Panc1 (cell line): ENCODE measurements around the gene DAPK1. TPM values are rescaled to one million over a fixed set of nuclear protein-coding genes. Genes with fewer than 3 reads are reported as not detected.

Source experiments
- ATAC-seq: fragments of 200-7000 bp; cut with Tn5 transposase; 2 replicates; pipeline ENCODE4 v1.9.1; 2020; ENCODE audit warnings: mild to moderate bottlenecking, moderate library complexity
- BruUV-seq: library from RNA; stranded (reverse); fragments of 400-500 nt; replicated peaks from 2 replicates; lab custom pipeline; 2021; lab: Mats Ljungman, UMichigan
- CTCF ChIA-PET: fragments of 300-600 bp; sonication (Branson Sonifier 250); formaldehyde crosslinking; loops from one replicate; lab custom pipeline; 2022; ENCODE audit warnings: antibody characterized with exemption; lab: Charles Lee
- POLR2A ChIA-PET: fragments of 300-600 bp; sonication (Branson Sonifier 250); formaldehyde crosslinking; loops from one replicate; lab custom pipeline; 2022; ENCODE audit warnings: antibody characterized with exemption; lab: Charles Lee
- DNase-seq: peaks from one replicate; pipeline ENCODE4 v3.0.0-alpha.2; 2010; ENCODE audit warnings: low read depth, low spot score
- H3K27ac ChIP-seq: 2 replicates; pipeline ENCODE4 v1.5.1; 2011; ENCODE audit warnings: mild to moderate bottlenecking, low read length, inconsistent platforms
- H3K27me3 ChIP-seq: fragments of 200-500 bp; sonication (Bioruptor generic); 2 replicates; pipeline ENCODE4 v1.6.0; 2014; ENCODE audit warnings: low read length, inconsistent platforms; ENCODE audit not compliant: control insufficient read depth, insufficient read depth
- H3K36me3 ChIP-seq: fragments of 200-500 bp; sonication (Bioruptor generic); 2 replicates; pipeline ENCODE4 v1.5.1; 2014; ENCODE audit warnings: inconsistent platforms, mild to moderate bottlenecking, low read length, moderate library complexity; ENCODE audit not compliant: control insufficient read depth, insufficient read depth
- H3K4me1 ChIP-seq: 2 replicates; pipeline ENCODE4 v1.5.1; 2011; ENCODE audit warnings: inconsistent platforms, mild to moderate bottlenecking, low read length, moderate library complexity; ENCODE audit not compliant: control insufficient read depth, insufficient read depth
- H3K4me3 ChIP-seq, 2 experiments: 2 replicates each; pipeline ENCODE4 v1.5.1; 2011 to 2012; ENCODE audit warnings: low read depth in 2 of 2, low read length in 2 of 2, mild to moderate bottlenecking in 2 of 2, inconsistent platforms in 1 of 2, moderate library complexity in 1 of 2
- H3K9me3 ChIP-seq: fragments of 200-500 bp; sonication (Bioruptor generic); 2 replicates; pipeline ENCODE4 v1.5.1; 2014; ENCODE audit warnings: low read depth, mild to moderate bottlenecking, inconsistent platforms, low read length, moderate library complexity; ENCODE audit not compliant: control insufficient read depth, insufficient read depth
- POLR2AphosphoS5 ChIP-seq: IDR thresholded peaks from 2 replicates; pipeline ENCODE4 v1.6.1; 2012; ENCODE audit warnings: mild to moderate bottlenecking, low read depth, low read length, moderate library complexity
- SIN3A ChIP-seq: IDR thresholded peaks from 2 replicates; pipeline ENCODE4 v1.6.1; 2012; ENCODE audit warnings: low read depth, mild to moderate bottlenecking, low read length, moderate library complexity, borderline replicate concordance; ENCODE audit not compliant: insufficient read depth
- TCF7L2 ChIP-seq: IDR thresholded peaks from 2 replicates; pipeline ENCODE4 v1.6.1; 2011; ENCODE audit warnings: mild to moderate bottlenecking, low read depth, low read length, inconsistent platforms
- in situ Hi-C: cut with HindIII; loops from 2 replicates; pipeline ENCODE4 v1.10.0; 2016; ENCODE audit warnings: low sequenced_read_pairs, low pct_unique_long_range_greater_than_20kb
- intact Hi-C: fragments of 100-400 bp; cut with micrococcal nuclease; formaldehyde crosslinking; loops from one replicate; pipeline ENCODE4 v1.10.0; 2022; ENCODE audit not compliant: unreplicated experiment
- total RNA-seq: library from RNA; stranded (reverse); gene quantifications from one replicate; pipeline ENCODE4 v1.2.1, GENCODE V29; 2021; ENCODE audit not compliant: unreplicated experiment
- TF ChIP-seq, protein P1 (sequence below): fragments of 450-650 bp; IDR thresholded peaks from 2 replicates; pipeline ENCODE4 v1.5.1; 2017; ENCODE audit warnings: mild to moderate bottlenecking
- TF ChIP-seq, protein P2 (sequence below), 2 experiments: IDR thresholded peaks; 2 replicates each; pipeline ENCODE4 v1.6.1; 2011 to 2012; ENCODE audit warnings: low read depth in 2 of 2, control low read depth in 1 of 2, low read length in 1 of 2, mild to moderate bottlenecking in 1 of 2, moderate library complexity in 1 of 2; ENCODE audit not compliant: insufficient read depth in 1 of 2

The DAPK1 gene
- total RNA-seq, 1 experiment from 2014 or later = 0.87 TPM

DNA sequence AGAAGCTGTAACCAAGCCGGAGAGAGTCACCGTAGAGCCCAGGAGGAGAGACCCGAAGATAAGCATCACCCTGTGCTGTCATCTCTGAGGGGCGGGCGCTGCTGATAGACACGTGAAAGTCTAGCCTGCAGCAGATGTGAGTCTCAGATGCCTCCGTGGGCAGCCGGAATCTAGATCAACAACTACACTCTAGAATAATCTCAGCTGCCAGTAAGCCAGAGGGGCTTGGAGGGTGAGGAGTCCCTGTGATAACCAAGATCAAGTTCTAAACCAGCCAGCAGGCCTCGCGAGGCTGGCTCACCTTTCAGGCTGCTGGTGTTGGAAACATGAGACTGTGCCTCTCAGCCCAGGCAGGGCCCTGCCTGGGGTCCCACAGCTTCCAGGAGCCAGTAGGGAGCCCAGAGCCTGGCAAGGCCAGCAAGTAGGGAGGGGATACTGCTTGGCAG is 54.1 kb downstream of the DAPK1 start:
- DNase-seq = no peak
- no peak overlapping the region for H3K4me3 ChIP-seq
- H3K4me1 ChIP-seq = no peaks in the 10 kb centered on the region
- in situ Hi-C loops (no loop called here), intact Hi-C loops (no loop called here)
- no peaks in the 10 kb centered on the region for H3K27me3 ChIP-seq
- H3K27ac ChIP-seq = no peak overlapping the region
- ChIA-PET POLR2A (no interaction called here), CTCF (no interaction called here)
- TF ChIP-seq, protein P1, sequence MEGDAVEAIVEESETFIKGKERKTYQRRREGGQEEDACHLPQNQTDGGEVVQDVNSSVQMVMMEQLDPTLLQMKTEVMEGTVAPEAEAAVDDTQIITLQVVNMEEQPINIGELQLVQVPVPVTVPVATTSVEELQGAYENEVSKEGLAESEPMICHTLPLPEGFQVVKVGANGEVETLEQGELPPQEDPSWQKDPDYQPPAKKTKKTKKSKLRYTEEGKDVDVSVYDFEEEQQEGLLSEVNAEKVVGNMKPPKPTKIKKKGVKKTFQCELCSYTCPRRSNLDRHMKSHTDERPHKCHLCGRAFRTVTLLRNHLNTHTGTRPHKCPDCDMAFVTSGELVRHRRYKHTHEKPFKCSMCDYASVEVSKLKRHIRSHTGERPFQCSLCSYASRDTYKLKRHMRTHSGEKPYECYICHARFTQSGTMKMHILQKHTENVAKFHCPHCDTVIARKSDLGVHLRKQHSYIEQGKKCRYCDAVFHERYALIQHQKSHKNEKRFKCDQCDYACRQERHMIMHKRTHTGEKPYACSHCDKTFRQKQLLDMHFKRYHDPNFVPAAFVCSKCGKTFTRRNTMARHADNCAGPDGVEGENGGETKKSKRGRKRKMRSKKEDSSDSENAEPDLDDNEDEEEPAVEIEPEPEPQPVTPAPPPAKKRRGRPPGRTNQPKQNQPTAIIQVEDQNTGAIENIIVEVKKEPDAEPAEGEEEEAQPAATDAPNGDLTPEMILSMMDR = no peak
- TF ChIP-seq SIN3A (no peak), TCF7L2 (no peak), POLR2AphosphoS5 (no peak)
- TF ChIP-seq, protein P2, sequence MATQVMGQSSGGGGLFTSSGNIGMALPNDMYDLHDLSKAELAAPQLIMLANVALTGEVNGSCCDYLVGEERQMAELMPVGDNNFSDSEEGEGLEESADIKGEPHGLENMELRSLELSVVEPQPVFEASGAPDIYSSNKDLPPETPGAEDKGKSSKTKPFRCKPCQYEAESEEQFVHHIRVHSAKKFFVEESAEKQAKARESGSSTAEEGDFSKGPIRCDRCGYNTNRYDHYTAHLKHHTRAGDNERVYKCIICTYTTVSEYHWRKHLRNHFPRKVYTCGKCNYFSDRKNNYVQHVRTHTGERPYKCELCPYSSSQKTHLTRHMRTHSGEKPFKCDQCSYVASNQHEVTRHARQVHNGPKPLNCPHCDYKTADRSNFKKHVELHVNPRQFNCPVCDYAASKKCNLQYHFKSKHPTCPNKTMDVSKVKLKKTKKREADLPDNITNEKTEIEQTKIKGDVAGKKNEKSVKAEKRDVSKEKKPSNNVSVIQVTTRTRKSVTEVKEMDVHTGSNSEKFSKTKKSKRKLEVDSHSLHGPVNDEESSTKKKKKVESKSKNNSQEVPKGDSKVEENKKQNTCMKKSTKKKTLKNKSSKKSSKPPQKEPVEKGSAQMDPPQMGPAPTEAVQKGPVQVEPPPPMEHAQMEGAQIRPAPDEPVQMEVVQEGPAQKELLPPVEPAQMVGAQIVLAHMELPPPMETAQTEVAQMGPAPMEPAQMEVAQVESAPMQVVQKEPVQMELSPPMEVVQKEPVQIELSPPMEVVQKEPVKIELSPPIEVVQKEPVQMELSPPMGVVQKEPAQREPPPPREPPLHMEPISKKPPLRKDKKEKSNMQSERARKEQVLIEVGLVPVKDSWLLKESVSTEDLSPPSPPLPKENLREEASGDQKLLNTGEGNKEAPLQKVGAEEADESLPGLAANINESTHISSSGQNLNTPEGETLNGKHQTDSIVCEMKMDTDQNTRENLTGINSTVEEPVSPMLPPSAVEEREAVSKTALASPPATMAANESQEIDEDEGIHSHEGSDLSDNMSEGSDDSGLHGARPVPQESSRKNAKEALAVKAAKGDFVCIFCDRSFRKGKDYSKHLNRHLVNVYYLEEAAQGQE (IDR thresholded peaks at IDR 0.05; ENCODE audit: insufficient read depth in 1 of 2, low read depth in 2 of 2, low read length in 1 of 2) = no peak
- H3K9me3 ChIP-seq = no peaks in the 10 kb centered on the region
- no peak for ATAC-seq
- no TSS peak for BruUV-seq
- H3K36me3 ChIP-seq = no peaks in the 10 kb centered on the region

DNA sequence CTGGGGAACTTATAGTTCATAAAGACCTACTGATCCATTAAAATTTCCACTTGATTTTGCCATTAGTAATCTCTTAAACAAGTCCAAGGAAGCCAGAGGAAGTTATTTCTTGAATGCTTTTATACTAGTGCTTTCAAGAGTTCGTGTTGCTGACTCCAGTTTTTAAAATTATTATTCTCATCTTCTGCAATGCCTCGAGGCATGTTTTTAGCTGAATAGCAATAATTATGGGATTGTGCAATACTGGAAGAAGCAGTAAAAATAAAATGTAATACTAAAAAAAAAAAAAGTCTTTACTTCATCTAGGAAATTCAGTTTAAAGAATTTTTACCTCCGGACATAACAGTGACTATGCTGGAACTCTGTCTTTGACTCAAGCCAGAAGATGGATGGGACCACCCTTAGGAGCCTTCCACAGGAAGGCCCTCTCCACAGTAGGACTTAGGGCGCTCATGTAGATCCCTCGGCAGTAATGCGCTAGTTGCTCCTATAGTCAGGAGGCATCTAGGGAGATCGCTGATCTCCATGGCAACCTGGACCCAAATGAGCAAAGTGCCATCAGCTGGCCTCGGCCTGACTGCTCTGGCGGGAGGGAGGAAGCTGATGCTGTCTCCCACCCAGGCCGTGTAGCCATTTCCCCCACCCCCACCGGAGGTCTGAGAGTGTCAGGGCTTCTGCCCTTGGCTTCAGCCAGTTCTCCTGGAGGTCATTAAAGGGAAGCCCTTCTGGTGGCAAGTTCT is 56.7 kb downstream of the DAPK1 start:
- Histone ChIP-seq H3K27me3 (no peaks in the 10 kb centered on the region), H3K27ac (no peak overlapping the region), H3K36me3 (no peaks in the 10 kb centered on the region), H3K9me3 (no peaks in the 10 kb centered on the region), H3K4me3 (no peak overlapping the region), H3K4me1 (no peaks in the 10 kb centered on the region)
- ChIA-PET CTCF (no interaction called here), POLR2A (interaction anchor here (0.7 kb wide), 1 partner anchor 45 kb away, joined by 5 read pairs; no protein-coding TSS in a partner anchor)
- no peak for TF ChIP-seq TCF7L2
- TF ChIP-seq, protein P1 = no peak
- TF ChIP-seq SIN3A = no peak
- TF ChIP-seq POLR2AphosphoS5 = no peak
- TF ChIP-seq, protein P2 (IDR thresholded peaks at IDR 0.05; ENCODE audit: insufficient read depth in 1 of 2, low read depth in 2 of 2, low read length in 1 of 2) = no peak
- intact Hi-C loops (no loop called here), in situ Hi-C loops (no loop called here)
- no TSS peak for BruUV-seq
- no peak for DNase-seq
- no peak for ATAC-seq
